Neural progenitor cell (in vitro differentiated cells): ENCODE measurements around the gene C1RL. TPM values are rescaled to one million over a fixed set of nuclear protein-coding genes. Genes with fewer than 3 reads are reported as not detected.

Experiments used
- DNase-seq: peaks from one replicate; pipeline ENCODE4 v3.0.0-alpha.2; 2016; ENCODE audit warnings: low spot score
- H2AFZ ChIP-seq: fragments of 200-600 bp; sonication (generic); replicated peaks from 2 replicates; pipeline ENCODE4 v1.6.1; 2016; ENCODE audit warnings: antibody characterized with exemption
- H3F3A ChIP-seq: fragments of 200-600 bp; sonication (generic); 2 replicates; pipeline ENCODE4 v1.6.1; 2016; ENCODE audit warnings: antibody characterized with exemption, low read depth
- H3K27ac ChIP-seq: fragments of 200-600 bp; sonication (generic); 2 replicates; pipeline ENCODE4 v1.5.1; 2016; ENCODE audit warnings: mild to moderate bottlenecking
- H3K27me3 ChIP-seq: fragments of 200-600 bp; sonication (generic); 2 replicates; pipeline ENCODE4 v1.6.1; 2016; ENCODE audit warnings: mild to moderate bottlenecking, moderate library complexity
- H3K36me3 ChIP-seq: fragments of 200-600 bp; sonication (generic); 2 replicates; pipeline ENCODE4 v1.5.1; 2016
- H3K4me1 ChIP-seq: fragments of 200-600 bp; sonication (generic); 2 replicates; pipeline ENCODE4 v1.6.1; 2016; ENCODE audit warnings: mixed run types
- H3K4me2 ChIP-seq: fragments of 200-600 bp; sonication (generic); 2 replicates; pipeline ENCODE4 v1.6.1; 2016
- H3K4me3 ChIP-seq: fragments of 200-600 bp; sonication (generic); 2 replicates; pipeline ENCODE4 v1.5.1; 2016
- H3K79me2 ChIP-seq: fragments of 200-600 bp; sonication (generic); 2 replicates; pipeline ENCODE4 v1.6.1; 2016; ENCODE audit warnings: low read depth
- H3K9ac ChIP-seq: fragments of 200-600 bp; sonication (generic); 2 replicates; pipeline ENCODE4 v1.6.1; 2016
- H3K9me3 ChIP-seq: fragments of 200-600 bp; sonication (generic); 2 replicates; pipeline ENCODE4 v1.5.1; 2016; ENCODE audit warnings: low read depth
- H4K20me1 ChIP-seq: fragments of 200-600 bp; sonication (generic); 2 replicates; pipeline ENCODE4 v1.6.1; 2016; ENCODE audit warnings: low read depth
- H3K27ac Mint-ChIP-seq: 3 replicates; pipeline ENCODE4 v1.8.0; 2021; ENCODE audit warnings: mixed read lengths
- H3K27me3 Mint-ChIP-seq: 2 replicates; pipeline ENCODE4 v1.8.0; 2022; ENCODE audit warnings: low read depth, mild to moderate bottlenecking, inconsistent platforms, moderate library complexity, mixed read lengths; ENCODE audit not compliant: insufficient read depth
- H3K36me3 Mint-ChIP-seq: 3 replicates; pipeline ENCODE4 v1.8.0; 2021; ENCODE audit warnings: mixed read lengths
- H3K4me1 Mint-ChIP-seq: 3 replicates; pipeline ENCODE4 v1.8.0; 2021; ENCODE audit warnings: mixed read lengths
- H3K4me3 Mint-ChIP-seq: 3 replicates; pipeline ENCODE4 v1.8.0; 2021; ENCODE audit warnings: mild to moderate bottlenecking, moderate library complexity, mixed read lengths
- H3K9me3 Mint-ChIP-seq: 3 replicates; pipeline ENCODE4 v1.8.0; 2020; ENCODE audit warnings: mixed read lengths
- CTCF ChIP-seq: fragments of 200-600 bp; sonication (generic); IDR thresholded peaks from 2 replicates; pipeline ENCODE4 v1.5.1; 2017; ENCODE audit warnings: antibody characterized with exemption, mild to moderate bottlenecking
- EZH2 ChIP-seq: fragments of 200-600 bp; sonication (generic); IDR thresholded peaks from 2 replicates; pipeline ENCODE4 v1.6.1; 2017; ENCODE audit warnings: antibody characterized with exemption, mild to moderate bottlenecking, moderate library complexity
- EZH2phosphoT487 ChIP-seq: fragments of 200-600 bp; sonication (generic); IDR thresholded peaks from 2 replicates; pipeline ENCODE4 v1.6.1; 2017; ENCODE audit warnings: antibody characterized with exemption
- total RNA-seq: library from RNA; depleted of rRNA; stranded (reverse); fragments of >200 nt; gene quantifications from 2 replicates; pipeline ENCODE4 v1.2.3, GENCODE V29; 2015; ENCODE audit warnings: low replicate concordance

The C1RL gene
- total RNA-seq, 1 donor from 2014 or later = 32.2 TPM

- Mint-ChIP-seq H3K27me3 (peaks cover 12% of the 10 kb centered on the region), H3K4me3 (peak overlapping the region; percentile 27), H3K36me3 (no peaks in the 10 kb centered on the region), H3K9me3 (no peaks in the 10 kb centered on the region), H3K4me1 (peaks cover 16% of the 10 kb centered on the region), H3K27ac (no peak overlapping the region)
- Histone ChIP-seq H4K20me1 (no peaks in the 10 kb centered on the region), H3K27me3 (peaks cover 12% of the 10 kb centered on the region), H2AFZ (no peak overlapping the region), H3K4me2 (no peak overlapping the region), H3K4me1 (no peaks in the 10 kb centered on the region), H3F3A (no peaks in the 10 kb centered on the region), H3K79me2 (no peaks in the 10 kb centered on the region), H3K9ac (no peak overlapping the region), H3K36me3 (no peaks in the 10 kb centered on the region), H3K4me3 (no peak overlapping the region), H3K9me3 (no peaks in the 10 kb centered on the region), H3K27ac (no peak overlapping the region)
- DNase-seq = no peak
- TF ChIP-seq CTCF = no peak
- no peak for TF ChIP-seq EZH2phosphoT487
- TF ChIP-seq EZH2 = no peak
Observed at GRCh38 chr12:7123806-7124522, 14.9 kb upstream of the C1RL start.

GRCh38 chr12:7122811-7123769 is 14.1 kb upstream of the C1RL start:
- H3K4me2 ChIP-seq = no peak overlapping the region
- DNase-seq = no peak
- no peak overlapping the region for H3K4me3 ChIP-seq
- Mint-ChIP-seq H3K4me3 (peak overlapping the region; percentile 48), H3K36me3 (no peaks in the 10 kb centered on the region), H3K4me1 (peaks cover 16% of the 10 kb centered on the region), H3K27me3 (peaks cover 14% of the 10 kb centered on the region), H3K27ac (no peak overlapping the region), H3K9me3 (no peaks in the 10 kb centered on the region)
- no peaks in the 10 kb centered on the region for H3F3A ChIP-seq
- no peak overlapping the region for H2AFZ ChIP-seq
- H4K20me1 ChIP-seq = no peaks in the 10 kb centered on the region
- no peak overlapping the region for H3K9ac ChIP-seq
- H3K27ac ChIP-seq = no peak overlapping the region
- no peaks in the 10 kb centered on the region for H3K36me3 ChIP-seq
- H3K79me2 ChIP-seq = no peaks in the 10 kb centered on the region
- peaks cover 3% of the 10 kb centered on the region for H3K27me3 ChIP-seq
- H3K4me1 ChIP-seq = no peaks in the 10 kb centered on the region
- no peak for TF ChIP-seq EZH2phosphoT487
- no peak for TF ChIP-seq EZH2
- H3K9me3 ChIP-seq = no peaks in the 10 kb centered on the region

- H3K27me3 ChIP-seq = no peaks in the 10 kb centered on the region
- no peaks in the 10 kb centered on the region for H4K20me1 ChIP-seq
- H3K9me3 ChIP-seq = no peaks in the 10 kb centered on the region
- H3K9me3 Mint-ChIP-seq = no peaks in the 10 kb centered on the region
- no peaks in the 10 kb centered on the region for H3F3A ChIP-seq
- no peaks in the 10 kb centered on the region for H3K36me3 ChIP-seq
- no peak overlapping the region for H3K27ac ChIP-seq
- DNase-seq = no peak
- H3K9ac ChIP-seq = no peak overlapping the region
- H3K4me3 ChIP-seq = no peak overlapping the region
- H3K4me2 ChIP-seq = no peak overlapping the region
- peaks cover 17% of the 10 kb centered on the region for H3K27me3 Mint-ChIP-seq
- H2AFZ ChIP-seq = no peak overlapping the region
- no peak for TF ChIP-seq CTCF
- no peak for TF ChIP-seq EZH2
- TF ChIP-seq EZH2phosphoT487 = no peak
- no peaks in the 10 kb centered on the region for H3K4me1 ChIP-seq
- no peaks in the 10 kb centered on the region for H3K36me3 Mint-ChIP-seq
- no peak overlapping the region for H3K27ac Mint-ChIP-seq
- H3K4me3 Mint-ChIP-seq = no peak overlapping the region
- H3K79me2 ChIP-seq = no peaks in the 10 kb centered on the region
- peaks cover 13% of the 10 kb centered on the region for H3K4me1 Mint-ChIP-seq
Observed at GRCh38 chr12:7121324-7121723, 12.3 kb upstream of the C1RL start.
